ENCODE data around the gene DDAH1. TPM values are rescaled to one million over a fixed set of nuclear protein-coding genes. Genes with fewer than 3 reads are reported as not detected.

The DDAH1 gene
- total and polyA plus RNA-seq, 9 donors = 3.3 to 32.3 (median 11.7) TPM

DNA sequence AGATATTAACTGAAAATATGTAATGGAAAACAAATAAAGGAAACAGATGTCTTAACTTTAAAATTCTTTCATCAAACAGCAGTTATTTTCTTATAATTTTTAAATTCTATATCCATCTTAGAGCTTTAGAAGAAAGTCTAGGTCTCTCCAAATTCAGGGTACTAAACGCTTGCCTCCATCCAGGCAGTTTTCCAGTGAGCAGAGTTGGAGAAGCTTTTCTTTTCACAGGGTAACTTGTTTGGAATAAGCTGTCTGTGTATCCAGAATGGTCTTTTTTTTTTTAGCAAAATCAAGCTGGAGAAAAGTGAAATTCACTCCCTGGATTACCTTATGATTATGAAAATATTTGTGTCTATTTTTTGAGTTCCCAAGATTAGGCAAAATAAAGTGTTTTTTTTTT, 88.6 kb downstream of the DDAH1 start:
- Histone ChIP-seq H3K4me1 (ENCODE audit: insufficient read depth) (peaks cover 11% of the 10 kb centered on the region), H3K27ac (no peak overlapping the region), H3K27me3 (no peaks in the 10 kb centered on the region), H3K9me3 (no peaks in the 10 kb centered on the region), H3K4me3 (no peak overlapping the region), H3K36me3 (no peaks in the 10 kb centered on the region)
- intact Hi-C loops (cut with DNase I) = no loop called here
- TF ChIP-seq POLR2A (IDR thresholded peaks at IDR 0.05) = no peak
- no peak for TF ChIP-seq EP300 (IDR thresholded peaks at IDR 0.05)
- no peak for TF ChIP-seq CTCF (IDR thresholded peaks at IDR 0.05)
- 19 to 28% (median 26%) methylated on average over 1 of the region's 1 CpG for WGBS, 3 donors
- DNase-seq = no peak

DNA sequence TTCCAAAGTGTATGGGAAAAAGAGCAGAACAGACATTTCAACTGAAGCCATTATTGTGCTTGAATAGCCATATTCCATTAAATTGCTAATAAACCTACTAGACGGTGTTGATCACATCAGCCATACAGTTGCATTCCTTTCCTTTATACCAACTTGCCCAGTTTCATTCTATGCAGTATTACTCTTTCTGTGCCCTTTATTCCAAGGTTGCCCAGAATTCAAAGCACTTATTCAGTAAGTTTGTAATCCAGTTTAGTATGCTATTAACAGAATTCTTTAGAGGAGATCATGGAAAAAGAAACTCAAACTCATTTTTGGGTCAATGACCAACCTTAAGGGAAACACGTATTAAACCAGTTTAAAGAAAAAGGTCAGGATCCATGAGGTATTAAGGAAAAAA, 89.5 kb downstream of the DDAH1 start:
- H3K4me1 ChIP-seq (ENCODE audit: insufficient read depth) = peaks cover 11% of the 10 kb centered on the region
- 86 to 89% (median 89%) methylated on average over 2 of the region's 2 CpGs for WGBS, 3 donors

GRCh38 chr1:85374160-85374559, 90.8 kb downstream of the DDAH1 start:
- Histone ChIP-seq H3K9me3 (no peaks in the 10 kb centered on the region), H3K4me3 (no peak overlapping the region), H3K36me3 (no peaks in the 10 kb centered on the region), H3K27ac (no peak overlapping the region), H3K4me1 (ENCODE audit: insufficient read depth) (peaks cover 8% of the 10 kb centered on the region), H3K27me3 (no peaks in the 10 kb centered on the region)
- no peak for TF ChIP-seq EP300 (IDR thresholded peaks at IDR 0.05)
- TF ChIP-seq CTCF (IDR thresholded peaks at IDR 0.05) = no peak
- TF ChIP-seq POLR2A (IDR thresholded peaks at IDR 0.05) = no peak
- intact Hi-C loops (cut with DNase I) = no loop called here
- DNase-seq = no peak

More for the DNA sequence above, 89.5 kb downstream of the DDAH1 start:
- intact Hi-C loops (cut with DNase I) = no loop called here
- Histone ChIP-seq H3K27me3 (no peaks in the 10 kb centered on the region), H3K27ac (no peak overlapping the region), H3K36me3 (no peaks in the 10 kb centered on the region), H3K4me3 (no peak overlapping the region), H3K9me3 (no peaks in the 10 kb centered on the region)
- TF ChIP-seq EP300 (IDR thresholded peaks at IDR 0.05) = no peak
- TF ChIP-seq CTCF (IDR thresholded peaks at IDR 0.05) = no peak
- no peak for TF ChIP-seq POLR2A (IDR thresholded peaks at IDR 0.05)
- no peak for DNase-seq

GRCh38 chr1:85373378-85373708, 91.6 kb downstream of the DDAH1 start:
- Histone ChIP-seq H3K4me3 (no peak overlapping the region), H3K4me1 (ENCODE audit: insufficient read depth) (peaks cover 8% of the 10 kb centered on the region), H3K36me3 (no peaks in the 10 kb centered on the region), H3K9me3 (no peaks in the 10 kb centered on the region), H3K27me3 (no peaks in the 10 kb centered on the region), H3K27ac (no peak overlapping the region)
- intact Hi-C loops (cut with DNase I) = no loop called here
- DNase-seq = no peak
- 73 to 83% (median 76%) methylated on average over 3 of the region's 3 CpGs for WGBS, 3 donors
- TF ChIP-seq CTCF (IDR thresholded peaks at IDR 0.05) (no peak), EP300 (IDR thresholded peaks at IDR 0.05) (no peak), POLR2A (IDR thresholded peaks at IDR 0.05) (no peak)

Measured in ovary (tissue), 9 donors.